A673 (cell line): ENCODE results near the gene EPB41L4A. TPM values are rescaled to one million over a fixed set of nuclear protein-coding genes. Genes with fewer than 3 reads are reported as not detected.

Experiments used
- BruUV-seq: library from RNA; stranded (reverse); fragments of 400-500 nt; replicated peaks from 2 replicates; lab custom pipeline; 2021; lab: Mats Ljungman, UMichigan
- CTCF ChIA-PET: fragments of 300-600 bp; sonication (Branson Sonifier 250); formaldehyde crosslinking; loops from one replicate; lab custom pipeline; 2022; ENCODE audit warnings: antibody characterized with exemption; lab: Charles Lee
- POLR2A ChIA-PET: fragments of 300-600 bp; sonication (Branson Sonifier 250); formaldehyde crosslinking; loops from one replicate; lab custom pipeline; 2022; ENCODE audit warnings: antibody characterized with exemption; ENCODE audit not compliant: low non-redundant PET; lab: Charles Lee
- DNase-seq: peaks from one replicate; pipeline ENCODE4 v3.0.0-alpha.2; 2015; ENCODE audit warnings: low spot score
- H3K27ac ChIP-seq: fragments of 200-600 bp; sonication (generic); 2 replicates; pipeline ENCODE4 v1.5.1; 2016; ENCODE audit warnings: mixed run types, low read depth, mild to moderate bottlenecking, mixed read lengths, antibody characterized with exemption, low read length; ENCODE audit not compliant: poor library complexity, severe bottlenecking
- H3K27me3 ChIP-seq: fragments of 200-600 bp; sonication (generic); replicated peaks from 2 replicates; pipeline ENCODE4 v1.6.1; 2017; ENCODE audit warnings: mixed run types, low read depth, mild to moderate bottlenecking, mixed read lengths, antibody characterized with exemption, low read length; ENCODE audit not compliant: insufficient read depth, poor library complexity
- H3K36me3 ChIP-seq: fragments of 200-600 bp; sonication (generic); 2 replicates; pipeline ENCODE4 v1.6.1; 2016; ENCODE audit warnings: mixed run types, mild to moderate bottlenecking, mixed read lengths, antibody characterized with exemption, low read length; ENCODE audit not compliant: insufficient read depth, poor library complexity, severe bottlenecking
- H3K4me1 ChIP-seq: fragments of 200-600 bp; sonication (generic); 2 replicates; pipeline ENCODE4 v1.6.1; 2017; ENCODE audit warnings: mixed run types, mild to moderate bottlenecking, mixed read lengths, antibody characterized with exemption, low read length; ENCODE audit not compliant: insufficient read depth, poor library complexity, severe bottlenecking
- H3K4me3 ChIP-seq: fragments of 200-600 bp; sonication (generic); 2 replicates; pipeline ENCODE4 v1.5.1; 2016; ENCODE audit warnings: low read depth, mixed run types, mild to moderate bottlenecking, mixed read lengths, low read length; ENCODE audit not compliant: poor library complexity, severe bottlenecking
- H3K9me3 ChIP-seq: fragments of 200-600 bp; sonication (generic); 2 replicates; pipeline ENCODE4 v1.6.1; 2016; ENCODE audit warnings: mixed run types, low read depth, mild to moderate bottlenecking, mixed read lengths, antibody characterized with exemption, low read length; ENCODE audit not compliant: poor library complexity, severe bottlenecking
- CTCF ChIP-seq: fragments of 300-800, 200-600 bp; sonication (generic); conservative IDR thresholded peaks from 2 replicates; pipeline ENCODE4 v1.5.1; 2017; ENCODE audit warnings: low read depth, mild to moderate bottlenecking, antibody characterized with exemption, low read length, moderate library complexity, mixed read lengths
- EZH2 ChIP-seq: fragments of 200-600 bp; sonication (generic); IDR thresholded peaks from 2 replicates; pipeline ENCODE4 v1.6.1; 2017; ENCODE audit warnings: borderline replicate concordance, low read depth, mild to moderate bottlenecking, mixed read lengths, antibody characterized with exemption, low read length; ENCODE audit not compliant: poor library complexity, severe bottlenecking
- intact Hi-C: fragments of 100-400 bp; cut with micrococcal nuclease; formaldehyde crosslinking; loops from one replicate; pipeline ENCODE4 v1.10.0; 2022; ENCODE audit not compliant: unreplicated experiment
- total RNA-seq: library from RNA; stranded (reverse); gene quantifications from 2 replicates; pipeline ENCODE4 v1.2.3, GENCODE V29; 2021

The EPB41L4A gene
- total RNA-seq, 1 experiment from 2014 or later: not detected

- peaks cover 22% of the 10 kb centered on the region for H3K27me3 ChIP-seq
- TF ChIP-seq CTCF: no peak
- no peak for TF ChIP-seq EZH2
- no peak overlapping the region for H3K4me3 ChIP-seq
- BruUV-seq: no TSS peak
- CTCF ChIA-PET: no interaction called here
- no peaks in the 10 kb centered on the region for H3K9me3 ChIP-seq
- no peak for DNase-seq
- POLR2A ChIA-PET: no interaction called here
- intact Hi-C loops: no loop called here
- no peak overlapping the region for H3K27ac ChIP-seq
- H3K4me1 ChIP-seq: no peaks in the 10 kb centered on the region
- no peaks in the 10 kb centered on the region for H3K36me3 ChIP-seq
Observed at GRCh38 chr5:112407666-112408065, 11.4 kb downstream of the EPB41L4A start.

- H3K4me1 ChIP-seq: no peaks in the 10 kb centered on the region
- ChIA-PET CTCF (no interaction called here), POLR2A (no interaction called here)
- no peak overlapping the region for H3K4me3 ChIP-seq
- H3K9me3 ChIP-seq: no peaks in the 10 kb centered on the region
- no TSS peak for BruUV-seq
- H3K27ac ChIP-seq: no peak overlapping the region
- H3K27me3 ChIP-seq: peaks cover 18% of the 10 kb centered on the region
- no peak for TF ChIP-seq EZH2
- no peak for TF ChIP-seq CTCF
- H3K36me3 ChIP-seq: no peaks in the 10 kb centered on the region
- intact Hi-C loops: no loop called here
- no peak for DNase-seq
Observed at GRCh38 chr5:112407240-112407639, 11.8 kb downstream of the EPB41L4A start.

GRCh38 chr5:112403069-112403468 is 16.0 kb downstream of the EPB41L4A start:
- no TSS peak for BruUV-seq
- Histone ChIP-seq H3K4me1 (no peaks in the 10 kb centered on the region), H3K4me3 (no peak overlapping the region), H3K27me3 (no peaks in the 10 kb centered on the region), H3K9me3 (no peaks in the 10 kb centered on the region), H3K27ac (no peak overlapping the region), H3K36me3 (no peaks in the 10 kb centered on the region)
- ChIA-PET POLR2A (no interaction called here), CTCF (no interaction called here)
- no peak for DNase-seq
- TF ChIP-seq EZH2 (no peak), CTCF (no peak)
- intact Hi-C loops: no loop called here
